SK-N-SH (cell line): ENCODE measurements around the gene EIF2B4.

Source experiments
- CHD2 ChIP-seq: fragments of 150-350 bp; IDR thresholded peaks from 2 replicates; pipeline ENCODE4 v1.6.1; 2018; ENCODE audit warnings: low read length; ENCODE audit not compliant: partially characterized antibody
- CTCF ChIP-seq: fragments of 200-600 bp; sonication (generic); IDR thresholded peaks from 2 replicates; pipeline ENCODE4 v1.6.1; 2017; ENCODE audit warnings: antibody characterized with exemption, mild to moderate bottlenecking, moderate library complexity
- GATA2 ChIP-seq: sonication (generic); formaldehyde crosslinking; IDR thresholded peaks from 2 replicates; pipeline ENCODE4 v1.5.0; 2020; ENCODE audit warnings: mild to moderate bottlenecking, missing genetic modification reagents

DNA sequence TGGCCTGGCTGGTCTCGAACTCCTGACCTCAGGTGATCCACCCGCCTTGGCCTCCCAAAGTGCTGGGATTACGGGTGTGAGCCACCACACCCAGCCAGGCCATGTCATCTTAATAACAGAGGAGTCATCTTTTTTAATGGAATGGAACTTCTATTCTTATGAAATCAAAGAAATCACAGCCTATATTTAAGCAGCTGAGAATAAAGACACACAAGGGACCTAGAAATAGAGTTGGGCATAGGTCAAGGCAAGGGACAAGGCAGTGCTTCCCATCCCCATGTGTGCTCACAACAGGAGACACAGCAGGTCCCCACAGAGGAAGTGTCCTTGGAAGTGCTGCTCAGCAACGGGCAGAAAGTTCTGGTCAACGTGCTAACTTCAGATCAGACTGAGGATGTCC, 3.4 kb upstream of the EIF2B4 start:
- TF ChIP-seq GATA2 (CRISPR knock-in tag) (no peak), CTCF (no peak), CHD2 (no peak)
